Keratinocyte (primary cell): ENCODE measurements around the gene SELENOP. TPM values are rescaled to one million over a fixed set of nuclear protein-coding genes. Genes with fewer than 3 reads are reported as not detected.

ENCODE experiments used
- DNase-seq: peaks from one replicate; pipeline ENCODE4 v3.0.0-alpha.2; 2011; ENCODE audit warnings: low read depth, missing footprints, low spot score
- FAIRE-seq: peaks from 2 replicates; lab custom pipeline; 2011; peaks lifted over from hg19 to GRCh38; lab: Jason Lieb, UNC
- H2AFZ ChIP-seq: 2 replicates; pipeline ENCODE4 v1.6.0; 2012; ENCODE audit warnings: low read length, control low read depth, inconsistent platforms; ENCODE audit not compliant: control insufficient read depth
- H3K27ac ChIP-seq: 2 replicates; pipeline ENCODE4 v1.5.1; 2011; ENCODE audit warnings: low read length; ENCODE audit not compliant: control insufficient read depth, insufficient read depth
- H3K27me3 ChIP-seq: 3 replicates; pipeline ENCODE4 v1.6.0; 2011; ENCODE audit warnings: low read length; ENCODE audit not compliant: control insufficient read depth, insufficient read depth; ENCODE audit errors: extremely low read depth
- H3K36me3 ChIP-seq, 2 experiments: 2 replicates in 1 of 2; 3 replicates in 1 of 2; pipeline ENCODE4 v1.5.1; 2011; ENCODE audit warnings: low read length in 2 of 2, mild to moderate bottlenecking in 1 of 2; ENCODE audit not compliant: control insufficient read depth in 2 of 2, insufficient read depth in 2 of 2; ENCODE audit errors: extremely low read depth in 1 of 2
- H3K4me1 ChIP-seq: 3 replicates; pipeline ENCODE4 v1.5.1; 2011; ENCODE audit warnings: low read length; ENCODE audit not compliant: control insufficient read depth, insufficient read depth; ENCODE audit errors: extremely low read depth
- H3K4me2 ChIP-seq: 3 replicates; pipeline ENCODE4 v1.6.0; 2011; ENCODE audit warnings: low read depth, low read length; ENCODE audit not compliant: control insufficient read depth, insufficient read depth; ENCODE audit errors: extremely low read depth
- H3K4me3 ChIP-seq, 3 experiments: fragments of 200-600 bp in 1 of 3; sonication (generic) in 1 of 3; 2 replicates in 2 of 3; 3 replicates in 1 of 3; pipeline ENCODE4 v1.5.1; 2011 to 2016; ENCODE audit warnings: low read length in 3 of 3, mild to moderate bottlenecking in 3 of 3, control low read depth in 2 of 3, inconsistent platforms in 1 of 3, low read depth in 1 of 3, mixed read lengths in 1 of 3, mixed run types in 1 of 3, moderate library complexity in 1 of 3; ENCODE audit not compliant: control insufficient read depth in 2 of 3, insufficient read depth in 2 of 3; ENCODE audit errors: extremely low read depth in 1 of 3
- H3K79me2 ChIP-seq: 2 replicates; pipeline ENCODE4 v1.6.0; 2012; ENCODE audit warnings: low read length; ENCODE audit not compliant: control insufficient read depth, insufficient read depth
- H3K9ac ChIP-seq: 3 replicates; pipeline ENCODE4 v1.6.0; 2011; ENCODE audit warnings: low read length; ENCODE audit not compliant: control insufficient read depth, insufficient read depth; ENCODE audit errors: extremely low read depth
- H3K9me1 ChIP-seq: 3 replicates; pipeline ENCODE4 v1.6.0; 2011; ENCODE audit warnings: low read length; ENCODE audit not compliant: control insufficient read depth, insufficient read depth; ENCODE audit errors: extremely low read depth
- H3K9me3 ChIP-seq: 2 replicates; pipeline ENCODE4 v1.5.1; 2012; ENCODE audit warnings: low read depth, low read length; ENCODE audit not compliant: control insufficient read depth
- H4K20me1 ChIP-seq: 3 replicates; pipeline ENCODE4 v1.6.0; 2011; ENCODE audit warnings: low read length; ENCODE audit not compliant: control insufficient read depth, insufficient read depth; ENCODE audit errors: extremely low read depth
- CTCF ChIP-seq, 3 experiments: IDR thresholded peaks in 1 of 3; conservative IDR thresholded peaks in 1 of 3; optimal IDR thresholded peaks in 1 of 3; 2 replicates in 2 of 3; 3 replicates in 1 of 3; pipeline versions ENCODE3 to v1.5.1; 2011; ENCODE audit warnings: low read length in 3 of 3, mild to moderate bottlenecking in 3 of 3, moderate library complexity in 2 of 3, control low read depth in 1 of 3, inconsistent platforms in 1 of 3; ENCODE audit not compliant: insufficient read depth in 2 of 3; ENCODE audit errors: extremely low read depth in 1 of 3
- EZH2 ChIP-seq: IDR thresholded peaks from one replicate; pipeline ENCODE4 v1.6.1; 2012; ENCODE audit warnings: inconsistent platforms, mild to moderate bottlenecking, low read length, moderate library complexity
- dilution Hi-C: fragments of 300-500 bp; cut with MboI; formaldehyde crosslinking; loops from one replicate; pipeline ENCODE4 v1.7.0; 2020; ENCODE audit warnings: low sequenced_read_pairs; ENCODE audit not compliant: extremely low pct_ligation_motif_present
- polyA plus RNA-seq, 5 experiments: library from polyadenylated mRNA; depleted of rRNA in 3 of 5; stranded (reverse) in 3 of 5; stranded (forward) in 1 of 5; unstranded in 1 of 5; fragments of >200 nt; gene quantifications; 1 replicate in 1 of 5; 2 replicates in 3 of 5; 3 replicates in 1 of 5; pipeline versions ENCODE4 v1.2.1 to v1.2.3, GENCODE V29; 2011 to 2012; ENCODE audit warnings: missing spikeins in 2 of 5, low read depth in 1 of 5, low replicate concordance in 1 of 5

The SELENOP gene
- polyA plus RNA-seq, 1 donor (not counting 4 experiments of a cell fraction or from before 2014, with no cell fraction given) = 10.4 TPM

- H2AFZ ChIP-seq = no peak overlapping the region
- no peaks in the 10 kb centered on the region for H3K9me3 ChIP-seq
- DNase-seq (no peak), FAIRE-seq (no peak)
- H3K79me2 ChIP-seq = no peaks in the 10 kb centered on the region
- H3K27me3 ChIP-seq = no peaks in the 10 kb centered on the region
- no peaks in the 10 kb centered on the region for H3K36me3 ChIP-seq
- dilution Hi-C loops = no loop called here
- H3K9ac ChIP-seq = no peak overlapping the region
- H3K4me1 ChIP-seq = no peaks in the 10 kb centered on the region
- no peak overlapping the region for H3K4me2 ChIP-seq
- H3K27ac ChIP-seq = no peak overlapping the region
- H3K4me3 ChIP-seq = no peak overlapping the region
- no peaks in the 10 kb centered on the region for H3K9me1 ChIP-seq
- no peak for TF ChIP-seq CTCF (optimal IDR thresholded peaks at IDR 0.05 in 1 of 3, IDR thresholded peaks at IDR 0.05 in 1 of 3, conservative IDR thresholded peaks at IDR 0.05 in 1 of 3; ENCODE audit: extremely low read depth in 1 of 3, insufficient read depth in 2 of 3, low read length in 3 of 3)
- TF ChIP-seq EZH2 = no peak
- H4K20me1 ChIP-seq = no peaks in the 10 kb centered on the region
These were observed 31.4 kb upstream of the SELENOP start for GRCh38 chr5:42842921-42843641.

GRCh38 chr5:42840842-42841567 is 29.3 kb upstream of the SELENOP start:
- no peak overlapping the region for H2AFZ ChIP-seq
- TF ChIP-seq EZH2 (no peak), CTCF (optimal IDR thresholded peaks at IDR 0.05 in 1 of 3, IDR thresholded peaks at IDR 0.05 in 1 of 3, conservative IDR thresholded peaks at IDR 0.05 in 1 of 3; ENCODE audit: extremely low read depth in 1 of 3, insufficient read depth in 2 of 3, low read length in 3 of 3) (no peak)
- no peak for FAIRE-seq
- H3K9me3 ChIP-seq = no peaks in the 10 kb centered on the region
- H3K36me3 ChIP-seq = no peaks in the 10 kb centered on the region
- no peak overlapping the region for H3K4me2 ChIP-seq
- H4K20me1 ChIP-seq = no peaks in the 10 kb centered on the region
- no peaks in the 10 kb centered on the region for H3K27me3 ChIP-seq
- no peak overlapping the region for H3K9ac ChIP-seq
- no peaks in the 10 kb centered on the region for H3K79me2 ChIP-seq
- H3K9me1 ChIP-seq = no peaks in the 10 kb centered on the region
- no peak overlapping the region for H3K27ac ChIP-seq
- H3K4me1 ChIP-seq = no peaks in the 10 kb centered on the region
- no peak for DNase-seq
- no peak overlapping the region for H3K4me3 ChIP-seq
- dilution Hi-C loops = no loop called here
